Measurements from ENCODE around the gene GPR148. TPM values are rescaled to one million over a fixed set of nuclear protein-coding genes. Genes with fewer than 3 reads are reported as not detected.

GPR148 gene
- total RNA-seq, 4 donors from 2014 or later, result not detected

DNA sequence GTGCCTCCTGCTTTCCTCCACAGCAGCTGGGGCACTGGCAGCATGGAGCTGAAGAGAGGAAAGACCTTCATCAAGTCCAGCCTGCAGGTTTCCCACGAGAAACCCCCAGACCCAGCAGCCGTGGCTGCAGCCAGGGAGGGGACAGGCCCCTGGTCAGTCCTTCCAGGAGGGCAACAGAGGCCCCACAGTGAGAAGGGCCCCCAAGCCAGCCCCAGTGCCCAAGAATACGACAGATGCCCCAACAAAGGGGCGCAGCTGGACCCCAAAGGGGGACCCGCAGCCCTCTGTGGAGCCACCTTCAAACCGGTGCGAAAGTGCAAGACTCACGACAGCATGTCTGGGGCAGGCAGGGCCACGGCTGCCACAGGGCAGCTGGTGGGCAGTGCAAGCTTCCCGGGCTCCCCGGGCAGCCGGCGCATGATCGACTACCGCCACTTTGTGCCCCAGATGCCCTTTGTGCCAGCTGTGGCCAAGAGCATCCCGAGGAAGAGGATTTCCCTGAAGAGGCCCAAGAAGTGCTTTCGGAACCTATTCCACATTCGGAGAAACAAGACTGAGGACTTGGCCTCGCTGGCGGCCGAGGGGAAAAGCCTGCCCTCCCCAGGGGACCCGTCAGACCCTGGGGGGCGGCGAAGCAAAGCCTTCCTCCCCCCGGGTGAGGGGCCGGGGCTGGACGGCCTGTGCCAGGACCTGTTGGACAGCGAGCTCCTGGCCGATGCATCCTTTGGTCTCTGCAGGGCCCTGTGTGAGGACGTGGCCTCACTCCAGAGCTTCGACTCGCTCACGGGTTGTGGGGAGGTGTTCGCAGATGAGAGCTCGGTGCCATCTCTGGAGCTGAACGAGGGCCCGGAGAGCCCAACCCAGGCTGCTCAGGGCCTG, 33.4 kb downstream of the GPR148 start:
- H3K9me3 ChIP-seq, result no peaks in the 10 kb centered on the region
- no peaks in the 10 kb centered on the region for H3K4me1 ChIP-seq
- no peak overlapping the region for H3K4me3 ChIP-seq
- H3K36me3 ChIP-seq, result no peaks in the 10 kb centered on the region
- TF ChIP-seq POLR2A (IDR thresholded peaks at IDR 0.05), result no peak
- TF ChIP-seq, protein P1, sequence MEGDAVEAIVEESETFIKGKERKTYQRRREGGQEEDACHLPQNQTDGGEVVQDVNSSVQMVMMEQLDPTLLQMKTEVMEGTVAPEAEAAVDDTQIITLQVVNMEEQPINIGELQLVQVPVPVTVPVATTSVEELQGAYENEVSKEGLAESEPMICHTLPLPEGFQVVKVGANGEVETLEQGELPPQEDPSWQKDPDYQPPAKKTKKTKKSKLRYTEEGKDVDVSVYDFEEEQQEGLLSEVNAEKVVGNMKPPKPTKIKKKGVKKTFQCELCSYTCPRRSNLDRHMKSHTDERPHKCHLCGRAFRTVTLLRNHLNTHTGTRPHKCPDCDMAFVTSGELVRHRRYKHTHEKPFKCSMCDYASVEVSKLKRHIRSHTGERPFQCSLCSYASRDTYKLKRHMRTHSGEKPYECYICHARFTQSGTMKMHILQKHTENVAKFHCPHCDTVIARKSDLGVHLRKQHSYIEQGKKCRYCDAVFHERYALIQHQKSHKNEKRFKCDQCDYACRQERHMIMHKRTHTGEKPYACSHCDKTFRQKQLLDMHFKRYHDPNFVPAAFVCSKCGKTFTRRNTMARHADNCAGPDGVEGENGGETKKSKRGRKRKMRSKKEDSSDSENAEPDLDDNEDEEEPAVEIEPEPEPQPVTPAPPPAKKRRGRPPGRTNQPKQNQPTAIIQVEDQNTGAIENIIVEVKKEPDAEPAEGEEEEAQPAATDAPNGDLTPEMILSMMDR (IDR thresholded peaks at IDR 0.05), result no peak
- H3K27ac ChIP-seq, result no peak overlapping the region
- DNase-seq, result no peak
- H3K27me3 ChIP-seq, result no peaks in the 10 kb centered on the region

DNA sequence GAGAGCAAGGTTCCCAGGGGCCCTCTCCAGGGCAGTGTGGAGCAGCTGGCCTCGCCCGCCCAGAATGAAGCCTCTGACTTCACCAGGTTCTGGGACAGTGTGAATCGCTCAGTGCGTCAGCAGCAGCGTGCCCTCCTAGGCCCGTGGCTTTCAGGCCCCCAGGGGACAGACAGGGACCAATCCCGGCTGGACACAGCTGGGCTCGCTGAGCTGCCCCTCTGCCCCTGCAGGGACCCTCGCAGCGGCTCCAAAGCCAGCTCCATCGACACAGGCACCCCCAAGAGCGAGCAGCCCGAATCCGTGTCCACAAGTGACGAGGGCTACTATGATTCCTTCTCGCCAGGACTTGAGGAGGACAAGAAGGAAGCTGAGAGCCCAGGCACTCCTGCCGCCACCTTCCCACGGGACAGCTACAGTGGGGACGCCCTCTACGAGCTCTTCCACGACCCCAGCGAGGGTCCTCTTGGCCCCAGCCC, 34.1 kb downstream of the GPR148 start:
- DNase-seq, result no peak
- H3K4me3 ChIP-seq, result no peak overlapping the region
- H3K27me3 ChIP-seq, result no peaks in the 10 kb centered on the region
- H3K9me3 ChIP-seq, result no peaks in the 10 kb centered on the region
- TF ChIP-seq POLR2A (IDR thresholded peaks at IDR 0.05), result no peak
- TF ChIP-seq, protein P1 (IDR thresholded peaks at IDR 0.05), result no peak
- H3K36me3 ChIP-seq, result no peaks in the 10 kb centered on the region
- H3K27ac ChIP-seq, result no peak overlapping the region
- H3K4me1 ChIP-seq, result no peaks in the 10 kb centered on the region

DNA sequence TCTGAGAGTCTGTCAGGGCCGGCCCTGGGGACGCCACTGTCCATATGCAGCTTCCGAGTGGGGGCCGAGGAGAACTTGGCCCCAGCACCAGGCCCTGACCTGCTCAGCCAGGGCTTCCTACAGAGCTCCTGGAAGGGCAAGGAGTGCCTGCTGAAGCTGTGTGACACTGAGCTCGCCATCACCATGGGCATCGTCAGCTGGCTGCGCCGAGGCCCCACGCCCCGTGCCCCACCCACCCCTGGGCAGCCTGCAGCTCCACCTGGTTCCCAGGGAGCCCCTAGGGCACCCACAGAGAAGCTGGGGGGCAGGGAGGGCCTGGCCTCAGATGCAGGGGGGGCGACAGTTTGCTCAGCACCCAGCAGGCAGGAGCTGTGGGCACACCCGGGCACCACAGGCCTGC, 34.5 kb downstream of the GPR148 start:
- no peaks in the 10 kb centered on the region for H3K27me3 ChIP-seq
- H3K4me3 ChIP-seq, result no peak overlapping the region
- no peaks in the 10 kb centered on the region for H3K4me1 ChIP-seq
- H3K27ac ChIP-seq, result no peak overlapping the region
- H3K9me3 ChIP-seq, result no peaks in the 10 kb centered on the region
- no peak for TF ChIP-seq POLR2A (IDR thresholded peaks at IDR 0.05)
- TF ChIP-seq, protein P1 (IDR thresholded peaks at IDR 0.05), result no peak
- no peaks in the 10 kb centered on the region for H3K36me3 ChIP-seq
- DNase-seq, result no peak

DNA sequence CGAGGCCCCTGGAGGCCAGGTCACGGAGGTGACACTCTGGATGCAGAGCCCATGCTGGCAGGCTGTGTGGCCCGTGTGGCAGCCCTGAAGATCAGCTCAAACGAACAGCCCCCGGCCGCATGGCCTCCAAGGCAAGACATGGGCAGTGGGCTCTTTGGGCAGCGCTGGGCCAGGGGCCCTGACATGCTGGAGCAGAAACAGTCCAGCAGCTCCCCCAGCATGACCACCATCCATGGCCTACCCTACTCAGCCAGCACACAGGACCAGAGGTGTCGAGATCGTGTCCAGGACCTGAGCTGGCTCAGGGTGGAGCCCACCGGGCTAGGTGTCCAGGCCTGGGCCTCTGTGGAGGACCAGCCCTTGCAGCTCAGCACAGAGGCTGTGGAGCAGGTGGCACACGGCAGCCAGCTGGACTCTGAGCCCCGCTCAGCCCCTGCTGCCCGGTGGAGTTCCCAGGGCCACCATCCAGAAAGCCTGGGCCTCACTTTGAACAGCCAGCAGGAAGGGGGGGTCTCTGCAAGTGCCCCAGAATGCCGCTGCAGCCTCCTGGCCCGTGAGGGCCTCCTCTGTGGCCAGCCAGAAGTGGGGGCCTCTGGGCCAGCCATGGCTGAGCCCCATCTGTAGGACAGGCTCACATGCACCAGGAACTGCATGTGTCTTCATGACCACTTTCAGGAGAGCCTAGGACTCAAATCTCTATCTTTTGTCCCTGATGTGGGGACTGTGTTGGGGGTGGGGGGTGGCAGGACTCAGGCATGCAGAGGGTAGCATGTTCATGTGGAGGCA, 35.4 kb downstream of the GPR148 start:
- Histone ChIP-seq H3K9me3 (no peaks in the 10 kb centered on the region), H3K4me3 (no peak overlapping the region), H3K36me3 (no peaks in the 10 kb centered on the region), H3K4me1 (no peaks in the 10 kb centered on the region), H3K27ac (no peak overlapping the region), H3K27me3 (no peaks in the 10 kb centered on the region)
- TF ChIP-seq, protein P1 (IDR thresholded peaks at IDR 0.05), result no peak
- no peak for TF ChIP-seq POLR2A (IDR thresholded peaks at IDR 0.05)
- no peak for DNase-seq

DNA sequence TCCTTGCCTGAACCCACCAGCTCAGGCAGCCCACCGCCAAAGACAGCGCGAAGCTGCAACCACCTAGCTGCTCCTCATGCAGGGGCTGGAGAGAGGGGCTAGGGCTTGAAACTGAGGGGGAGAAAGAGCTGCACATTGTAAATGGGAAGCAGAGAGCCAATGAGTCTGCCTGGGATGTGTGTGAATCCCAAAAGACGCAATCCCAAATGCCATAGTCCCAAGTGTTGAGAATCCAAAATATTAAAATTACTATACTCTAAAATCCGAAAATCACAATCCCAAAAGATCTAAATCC, 35.9 kb downstream of the GPR148 start:
- no peaks in the 10 kb centered on the region for H3K4me1 ChIP-seq
- no peak for DNase-seq
- H3K36me3 ChIP-seq, result no peaks in the 10 kb centered on the region
- no peak overlapping the region for H3K4me3 ChIP-seq
- no peaks in the 10 kb centered on the region for H3K27me3 ChIP-seq
- TF ChIP-seq POLR2A (IDR thresholded peaks at IDR 0.05), result no peak
- TF ChIP-seq, protein P1 (IDR thresholded peaks at IDR 0.05), result no peak
- H3K9me3 ChIP-seq, result no peaks in the 10 kb centered on the region
- H3K27ac ChIP-seq, result no peak overlapping the region
